Heart left ventricle (tissue), 16 donors: ENCODE data around the gene SLC24A5. TPM values are rescaled to one million over a fixed set of nuclear protein-coding genes. Genes with fewer than 3 reads are reported as not detected.

Experiments
- ATAC-seq, 4 donors: fragments of 200-7000 bp; cut with Tn5 transposase; one replicate each; pipeline ENCODE4 v1.9.1; 2020 to 2022; ENCODE audit warnings: moderate library complexity in 4 of 4, mild to moderate bottlenecking in 3 of 4, moderate number of reproducible peaks in 1 of 4
- DNase-seq, 5 donors: peaks; one replicate each; pipeline ENCODE4 v3.0.0-alpha.2; 2020
- H3K27ac ChIP-seq, 12 donors: fragments of 200-600 bp; sonication (generic) in 4 of 12; one replicate each; pipeline versions ENCODE4 v1.5.0 to v1.8.0; 2016 to 2022; ENCODE audit warnings: mild to moderate bottlenecking in 2 of 12
- H3K27me3 ChIP-seq, 9 donors: fragments of 200-600 bp; sonication (generic) in 2 of 9; one replicate each; pipeline versions ENCODE4 v1.5.1 to v1.8.0; 2016 to 2022; ENCODE audit warnings: mild to moderate bottlenecking in 3 of 9
- H3K36me3 ChIP-seq, 9 donors: fragments of 200-600 bp; sonication (generic) in 2 of 9; one replicate each; pipeline versions ENCODE4 v1.5.0 to v1.8.0; 2018 to 2022; ENCODE audit warnings: mild to moderate bottlenecking in 2 of 9
- H3K4me1 ChIP-seq, 12 donors: fragments of 200-600 bp; sonication (generic) in 4 of 12; one replicate each; pipeline versions ENCODE4 v1.5.0 to v1.8.0; 2016 to 2022; ENCODE audit warnings: mild to moderate bottlenecking in 3 of 12
- H3K4me3 ChIP-seq, 12 donors: fragments of 200-600 bp; sonication (generic) in 4 of 12; one replicate each; pipeline versions ENCODE4 v1.5.0 to v1.8.0; 2017 to 2022; ENCODE audit warnings: mild to moderate bottlenecking in 9 of 12, moderate library complexity in 4 of 12
- H3K9me3 ChIP-seq, 12 donors: fragments of 200-600 bp; sonication (generic) in 4 of 12; one replicate each; pipeline versions ENCODE4 v1.5.0 to v1.8.0; 2016 to 2022; ENCODE audit warnings: mild to moderate bottlenecking in 1 of 12
- CTCF ChIP-seq, 12 donors: fragments of 200-600 bp; sonication (generic) in 4 of 12; IDR thresholded peaks; one replicate each; pipeline versions ENCODE4 v1.5.0 to v1.8.0; 2018 to 2022; ENCODE audit warnings: antibody characterized with exemption in 12 of 12, mild to moderate bottlenecking in 5 of 12
- POLR2A ChIP-seq, 2 donors: fragments of 450-650 bp; IDR thresholded peaks; one replicate each; pipeline ENCODE4 v1.6.1; 2017; ENCODE audit warnings: antibody characterized with exemption in 2 of 2, mild to moderate bottlenecking in 2 of 2, moderate library complexity in 2 of 2
- WGBS, 4 donors: extraction: QIAGEN DNeasy Blood & Tissue Kit in 2 of 4; methylation state at CpG; one replicate each; pipeline versions ENCODE4 v1.1.5 to v1.1.7; 2013 to 2018; 5-methylcytosine and 5-hydroxymethylcytosine counted together
- intact Hi-C, 10 donors: fragments of 100-400 bp; cut with DNase I; formaldehyde crosslinking; loops; one replicate each; pipeline versions ENCODE4 v1.11.1 to v1.14.2; 2022
- polyA plus RNA-seq, 2 donors: library from polyadenylated mRNA; stranded (reverse); fragments of 200-250 nt; gene quantifications; one replicate each; pipeline ENCODE4 v1.2.3, GENCODE V29; 2013
- total RNA-seq, 9 donors: library from RNA; depleted of rRNA in 2 of 9; stranded (reverse); fragments of >200 nt in 2 of 9; fragmentation: NEBNext Ultra II Directional in 3 of 9; extraction: Animal tissue kit (Norgen Biotek cat#: 25700) in 3 of 9; gene quantifications; one replicate each; pipeline versions ENCODE4 v1.1.0 to v1.2.4, GENCODE V29; 2016 to 2023
- donor health status: ischemic (EF 13 %, LVEDD 7.1; RV severe dilation, severe dysfunction).
- donor health status: healthy with polysubstance abuse.
- donor health status: DM: no; HTN: yes; CAD: no.
- donor health status: DM: no; HTN: no; CAD: no.
- donor health status: ischemic (EF 25% LVEDD 6.9; RV normal size, moderate dysfunction).
- donor health status: ischemic (EF 25% LVEDD 5.7; RV mildly dilated, moderate dysfunction).
- donor health status: healthy.
- donor health status: DM: yes; HTN: yes; CAD: no.
- donor health status: ischemic (EF 35%, LVEDD 5.7; RV mildly dilated, moderate dysfunction).
- donor health status: nonischemic (EF 11% LVEDD 7.7; RV severe dilation, severe dysfunction).
- donor health status: DM: yes; HTN: yes; CAD: no.
- donor health status: PGD.
- donor health status: ischemic (EF 29% LVEDD 5.4; RV normal size, mild dysfunction).
- donor health status: nonischemic (EF 23%, LVEDD 6.1; RV moderate dilation, normal function).

SLC24A5 gene
- total and polyA plus RNA-seq, 11 donors: not detected

- no peaks in the 10 kb centered on the region for H3K4me1 ChIP-seq
- no peaks in the 10 kb centered on the region for H3K36me3 ChIP-seq
- H3K9me3 ChIP-seq: no peaks in the 10 kb centered on the region
- DNase-seq: no peak
- intact Hi-C loops: loop anchor here in 1 of 10 donors (10.0 kb wide), 1 partner anchor 896 kb away; no protein-coding TSS in a partner anchor
- H3K27me3 ChIP-seq: peaks cover 0 to 21% (median 0%) of the 10 kb centered on the region in 9 donors
- no peak overlapping the region for H3K4me3 ChIP-seq
- 39 to 49% (median 43%) methylated on average over 3 of the region's 3 CpGs for WGBS, 4 donors
- no peak overlapping the region for H3K27ac ChIP-seq
- ATAC-seq: no peak
- TF ChIP-seq CTCF (IDR thresholded peaks at IDR 0.05) (no peak), POLR2A (IDR thresholded peaks at IDR 0.05) (no peak)
These were observed 30.1 kb upstream of the SLC24A5 start for GRCh38 chr15:48090666-48091065.

- intact Hi-C loops: loop anchor here in 1 of 10 donors (10.0 kb wide), 1 partner anchor 897 kb away; no protein-coding TSS in a partner anchor
- H3K36me3 ChIP-seq: no peaks in the 10 kb centered on the region
- no peaks in the 10 kb centered on the region for H3K9me3 ChIP-seq
- DNase-seq (no peak), ATAC-seq (no peak)
- TF ChIP-seq CTCF (IDR thresholded peaks at IDR 0.05): no peak
- TF ChIP-seq POLR2A (IDR thresholded peaks at IDR 0.05): no peak
- no peaks in the 10 kb centered on the region for H3K4me1 ChIP-seq
- no peak overlapping the region for H3K4me3 ChIP-seq
- H3K27me3 ChIP-seq: peaks cover 0 to 21% (median 0%) of the 10 kb centered on the region in 9 donors
- H3K27ac ChIP-seq: no peak overlapping the region
- 65 to 72% (median 71%) methylated on average over 4 of the region's 4 CpGs for WGBS, 4 donors
These were observed 29.3 kb upstream of the SLC24A5 start for GRCh38 chr15:48091522-48091921.

- peaks cover 0 to 13% (median 0%) of the 10 kb centered on the region in 9 donors for H3K27me3 ChIP-seq
- DNase-seq (no peak), ATAC-seq (no peak)
- TF ChIP-seq POLR2A (IDR thresholded peaks at IDR 0.05): no peak
- TF ChIP-seq CTCF (IDR thresholded peaks at IDR 0.05): no peak
- H3K27ac ChIP-seq: no peak overlapping the region
- intact Hi-C loops: loop anchor here in 1 of 10 donors (10.0 kb wide), 1 partner anchor 902 kb away; no protein-coding TSS in a partner anchor
- no peaks in the 10 kb centered on the region for H3K9me3 ChIP-seq
- no peaks in the 10 kb centered on the region for H3K4me1 ChIP-seq
- H3K4me3 ChIP-seq: no peak overlapping the region
- H3K36me3 ChIP-seq: no peaks in the 10 kb centered on the region
- WGBS, 4 donors: 68 to 78% (median 74%) methylated on average over 4 of the region's 4 CpGs
These were observed 24.4 kb upstream of the SLC24A5 start for GRCh38 chr15:48096355-48096786.

GRCh38 chr15:48096813-48097212 lies 24.0 kb upstream of the SLC24A5 start:
- TF ChIP-seq POLR2A (IDR thresholded peaks at IDR 0.05) (no peak), CTCF (IDR thresholded peaks at IDR 0.05) (no peak)
- WGBS, 4 donors: 62 to 82% (median 75%) methylated on average over 2 of the region's 2 CpGs
- no peak for DNase-seq
- Histone ChIP-seq H3K36me3 (no peaks in the 10 kb centered on the region), H3K27ac (no peak overlapping the region), H3K4me3 (no peak overlapping the region), H3K4me1 (no peaks in the 10 kb centered on the region), H3K27me3 (peaks cover 0 to 13% (median 0%) of the 10 kb centered on the region in 9 donors), H3K9me3 (no peaks in the 10 kb centered on the region)
- intact Hi-C loops: loop anchor here in 1 of 10 donors (10.0 kb wide), 1 partner anchor 902 kb away; no protein-coding TSS in a partner anchor
- ATAC-seq: no peak
